IPS-18a (cell line): ENCODE measurements around the gene FAM168B.

Experiments used
- H3K27ac ChIP-seq: one replicate; pipeline ENCODE4 v1.5.1; 2013; ENCODE audit warnings: low read length
- H3K27me3 ChIP-seq: one replicate; pipeline ENCODE4 v1.6.1; 2013; ENCODE audit warnings: mild to moderate bottlenecking, low read length; ENCODE audit not compliant: control insufficient read depth, insufficient read depth
- H3K36me3 ChIP-seq: one replicate; pipeline ENCODE4 v1.6.1; 2013; ENCODE audit warnings: low read depth, low read length; ENCODE audit not compliant: control insufficient read depth
- H3K4me1 ChIP-seq: one replicate; pipeline ENCODE4 v1.6.1; 2013; ENCODE audit warnings: low read depth, low read length; ENCODE audit not compliant: control insufficient read depth
- H3K4me3 ChIP-seq: one replicate; pipeline ENCODE4 v1.5.1; 2013; ENCODE audit warnings: low read length
- H3K9ac ChIP-seq: one replicate; pipeline ENCODE4 v1.6.1; 2013; ENCODE audit warnings: mild to moderate bottlenecking, low read length, moderate library complexity
- H3K9me3 ChIP-seq: one replicate; pipeline ENCODE4 v1.6.1; 2013; ENCODE audit warnings: low read depth, low read length; ENCODE audit not compliant: control insufficient read depth

FAM168B gene

DNA sequence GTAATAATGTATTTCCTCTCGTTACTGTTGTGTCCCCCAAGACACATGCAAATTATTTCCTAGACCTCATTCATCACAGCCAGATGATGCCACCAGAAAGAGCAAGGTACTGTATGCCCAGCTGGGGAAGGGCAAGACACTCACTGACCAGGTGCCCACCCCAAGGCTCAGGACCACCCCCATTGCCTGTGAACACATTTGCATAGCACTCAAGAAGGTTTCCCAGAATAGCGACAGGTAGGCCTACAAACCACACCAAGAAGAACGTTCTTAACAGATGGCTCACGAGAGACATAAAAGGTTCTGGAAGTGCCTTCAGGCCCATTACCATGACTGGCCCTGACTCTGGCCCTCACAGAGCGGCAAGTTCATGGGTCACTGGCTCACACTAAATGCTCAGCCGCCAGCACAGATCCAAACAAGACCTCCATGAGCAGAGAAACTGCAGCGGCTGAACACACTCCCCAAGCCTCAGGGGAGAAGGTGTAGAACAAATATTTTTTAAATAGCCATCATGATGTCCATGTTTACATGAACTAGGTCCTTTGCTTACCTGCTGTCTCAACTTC is 44.0 kb downstream of the FAM168B start:
- Histone ChIP-seq H3K4me3 (no peak overlapping the region), H3K9ac (no peak overlapping the region), H3K27ac (no peak overlapping the region), H3K4me1 (no peaks in the 10 kb centered on the region), H3K27me3 (no peaks in the 10 kb centered on the region), H3K36me3 (peaks cover 56% of the 10 kb centered on the region), H3K9me3 (no peaks in the 10 kb centered on the region)

DNA sequence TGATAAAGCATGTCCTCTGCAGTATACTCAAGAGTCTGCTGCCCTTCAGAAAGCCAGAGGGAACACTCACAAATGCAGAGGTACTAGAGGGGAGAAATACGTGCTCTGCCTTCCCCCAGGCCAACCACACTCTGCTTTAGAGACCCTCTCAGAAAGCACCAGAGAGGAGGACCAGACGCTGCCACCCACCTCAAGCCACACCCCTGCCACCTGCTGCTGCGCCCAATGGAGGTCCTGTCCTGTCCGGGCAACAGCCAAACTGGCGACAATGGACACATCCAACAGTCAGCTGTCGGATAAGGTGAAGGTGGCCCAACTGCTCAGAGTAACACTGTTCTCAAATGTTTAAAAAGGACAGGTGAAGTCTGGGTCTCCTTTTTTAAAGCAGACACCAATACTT is 44.6 kb downstream of the FAM168B start:
- H3K4me3 ChIP-seq, result no peak overlapping the region
- H3K9ac ChIP-seq, result no peak overlapping the region
- no peak overlapping the region for H3K27ac ChIP-seq
- H3K36me3 ChIP-seq, result peaks cover 54% of the 10 kb centered on the region
- no peaks in the 10 kb centered on the region for H3K9me3 ChIP-seq
- H3K27me3 ChIP-seq, result no peaks in the 10 kb centered on the region
- no peaks in the 10 kb centered on the region for H3K4me1 ChIP-seq

- Histone ChIP-seq H3K4me3 (no peak overlapping the region), H3K27me3 (no peaks in the 10 kb centered on the region), H3K36me3 (peaks cover 48% of the 10 kb centered on the region), H3K4me1 (no peaks in the 10 kb centered on the region), H3K27ac (no peak overlapping the region), H3K9ac (no peak overlapping the region), H3K9me3 (no peaks in the 10 kb centered on the region)
Observed at GRCh38 chr2:131047920-131048560, 45.2 kb downstream of the FAM168B start.

DNA sequence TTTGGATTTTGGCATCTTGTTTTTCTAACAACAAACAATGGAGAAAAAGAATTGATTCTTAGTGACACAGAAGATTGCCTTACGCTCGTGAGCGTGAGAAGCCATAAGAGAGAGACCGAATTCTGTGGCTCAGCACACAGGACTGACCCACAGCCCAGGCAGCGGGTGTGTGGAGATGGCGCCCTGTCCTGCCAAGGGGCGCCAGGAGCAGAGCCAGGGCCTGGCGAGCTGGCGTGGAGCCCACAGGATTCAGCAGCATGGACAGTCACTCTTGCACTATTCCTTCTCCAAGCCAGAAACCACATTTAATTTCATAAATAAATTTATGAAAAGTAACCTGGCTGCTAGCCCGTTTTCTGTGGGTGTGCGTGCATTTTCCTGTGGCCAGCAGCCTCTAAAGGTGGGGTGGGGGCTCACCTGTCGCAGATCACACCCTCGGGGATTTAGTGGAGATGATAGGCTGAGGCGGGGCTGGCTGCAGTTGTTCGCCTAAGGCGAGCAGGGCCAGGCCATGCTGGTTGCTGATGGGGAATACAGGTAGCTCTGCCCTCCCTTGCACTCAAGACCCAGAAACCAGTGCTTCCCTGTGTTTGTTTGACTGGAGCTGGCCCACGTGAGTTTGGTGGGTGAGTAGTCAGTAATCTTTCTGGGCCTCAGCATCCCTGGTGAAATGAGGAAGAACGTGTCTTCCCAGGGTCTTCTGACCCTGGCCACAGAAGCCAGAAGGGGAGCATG is 46.2 kb downstream of the FAM168B start:
- Histone ChIP-seq H3K4me1 (no peaks in the 10 kb centered on the region), H3K27ac (no peak overlapping the region), H3K9me3 (no peaks in the 10 kb centered on the region), H3K9ac (no peak overlapping the region), H3K27me3 (no peaks in the 10 kb centered on the region), H3K4me3 (no peak overlapping the region), H3K36me3 (peaks cover 39% of the 10 kb centered on the region)

DNA sequence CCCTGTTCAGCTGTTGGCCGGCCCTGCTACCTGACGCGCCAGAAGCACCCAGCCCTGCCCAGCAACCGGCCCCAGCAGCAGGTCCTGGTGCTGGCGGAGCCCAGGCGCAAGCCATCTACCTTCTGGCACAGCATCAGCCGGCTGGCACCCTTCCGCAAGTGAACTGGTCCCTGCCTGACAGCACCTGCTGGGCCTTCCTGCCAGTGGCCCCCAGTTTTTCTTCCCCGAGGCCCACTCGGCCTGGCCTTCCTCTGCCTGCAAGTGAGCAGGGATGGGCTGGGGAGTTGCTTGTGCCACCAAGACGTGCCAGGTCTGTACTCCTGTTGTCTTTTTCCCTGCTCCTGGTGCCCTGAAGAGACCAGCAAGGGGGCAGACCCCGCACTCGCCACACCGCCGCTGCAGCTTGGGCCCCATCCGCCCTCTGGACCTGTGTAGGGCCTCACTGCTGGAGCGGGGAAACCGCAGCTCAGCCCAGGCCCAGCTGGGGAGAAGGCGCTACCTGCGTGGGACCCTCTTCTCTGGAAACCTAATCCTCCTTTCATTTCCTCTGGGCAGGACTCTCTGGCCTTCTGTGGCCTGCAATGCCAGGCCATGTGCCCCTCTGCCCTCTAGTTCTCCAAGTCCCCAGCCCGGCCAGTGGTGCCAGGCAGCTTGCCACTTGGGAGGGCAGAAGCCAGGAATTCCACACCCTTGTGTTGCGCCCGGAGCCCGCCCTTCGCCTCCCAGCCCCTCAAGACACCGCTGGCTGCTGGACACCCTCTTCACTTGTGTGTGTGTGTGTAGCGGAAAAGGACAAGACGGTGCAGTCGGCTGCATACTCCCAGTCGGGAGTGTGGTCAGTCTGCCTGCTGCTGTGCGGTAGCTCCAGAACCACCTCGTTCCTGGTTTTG is 47.0 kb downstream of the FAM168B start:
- Histone ChIP-seq H3K27ac (no peak overlapping the region), H3K36me3 (peaks cover 31% of the 10 kb centered on the region), H3K9me3 (no peaks in the 10 kb centered on the region), H3K4me3 (no peak overlapping the region), H3K9ac (no peak overlapping the region), H3K4me1 (no peaks in the 10 kb centered on the region), H3K27me3 (no peaks in the 10 kb centered on the region)

- Histone ChIP-seq H3K4me1 (no peaks in the 10 kb centered on the region), H3K27ac (no peak overlapping the region), H3K9ac (no peak overlapping the region), H3K4me3 (no peak overlapping the region), H3K36me3 (peaks cover 28% of the 10 kb centered on the region), H3K27me3 (no peaks in the 10 kb centered on the region), H3K9me3 (no peaks in the 10 kb centered on the region)
Observed at GRCh38 chr2:131045286-131046027, 47.8 kb downstream of the FAM168B start.

DNA sequence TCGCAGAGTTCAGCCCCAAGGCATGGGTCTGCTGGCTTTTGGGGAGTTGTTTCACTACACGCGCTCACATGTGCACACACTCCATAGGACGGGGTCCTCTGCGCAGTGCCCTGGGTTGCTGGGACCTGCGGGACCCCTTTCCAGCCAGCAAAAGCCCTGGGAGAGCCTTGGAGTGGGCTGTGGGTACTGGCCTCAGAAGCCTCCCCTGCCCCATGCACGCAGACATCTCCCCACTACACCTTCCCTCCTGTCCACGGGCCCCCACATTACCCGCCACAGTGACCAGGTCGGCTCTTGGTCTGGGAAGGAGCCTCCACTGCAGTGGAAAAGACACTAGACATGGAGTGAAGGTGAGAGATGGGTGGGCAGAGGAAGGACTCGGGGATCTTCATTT is 48.5 kb downstream of the FAM168B start:
- H3K9ac ChIP-seq, result no peak overlapping the region

DNA sequence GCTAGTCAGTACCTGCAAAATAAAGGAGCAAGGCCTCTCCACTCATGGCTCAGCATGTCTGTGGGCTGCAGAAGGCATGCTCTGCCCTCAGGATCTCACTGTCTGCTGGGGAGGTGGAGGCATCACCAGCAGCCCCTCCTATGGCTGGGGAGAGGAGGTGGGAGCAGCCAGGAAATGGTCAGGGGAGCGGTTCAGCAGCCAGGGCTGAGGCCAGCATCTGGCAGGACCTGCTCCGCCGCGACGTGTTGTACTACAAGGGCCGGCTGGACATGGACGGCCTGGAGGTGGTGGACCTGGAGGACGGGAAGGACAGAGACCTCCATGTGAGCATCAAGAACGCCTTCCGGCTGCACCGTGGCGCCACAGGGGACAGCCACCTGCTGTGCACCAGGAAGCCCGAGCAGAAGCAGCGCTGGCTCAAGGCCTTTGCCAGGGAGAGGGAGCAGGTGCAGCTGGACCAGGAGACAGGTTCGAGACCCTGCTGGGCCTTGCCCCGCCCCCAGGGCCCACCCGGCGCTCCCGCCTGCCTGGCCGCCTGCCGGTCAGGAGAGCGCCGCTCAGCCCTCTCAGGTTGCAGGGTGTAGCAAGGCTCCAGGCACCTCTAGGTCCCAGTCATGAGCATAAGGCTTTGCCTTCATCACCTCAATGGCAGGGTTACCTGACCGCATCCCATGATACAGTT is 49.0 kb downstream of the FAM168B start:
- no peaks in the 10 kb centered on the region for H3K9me3 ChIP-seq
- H3K27ac ChIP-seq, result no peak overlapping the region
- no peak overlapping the region for H3K9ac ChIP-seq
- H3K27me3 ChIP-seq, result no peaks in the 10 kb centered on the region
- no peaks in the 10 kb centered on the region for H3K4me1 ChIP-seq
- H3K36me3 ChIP-seq, result peaks cover 16% of the 10 kb centered on the region
- no peak overlapping the region for H3K4me3 ChIP-seq

More for the DNA sequence above, 48.5 kb downstream of the FAM168B start:
- H3K4me1 ChIP-seq, result no peaks in the 10 kb centered on the region
- H3K9me3 ChIP-seq, result no peaks in the 10 kb centered on the region
- peaks cover 21% of the 10 kb centered on the region for H3K36me3 ChIP-seq
- no peak overlapping the region for H3K4me3 ChIP-seq
- no peak overlapping the region for H3K27ac ChIP-seq
- no peaks in the 10 kb centered on the region for H3K27me3 ChIP-seq

- H3K9ac ChIP-seq, result no peak overlapping the region
- no peak overlapping the region for H3K27ac ChIP-seq
- no peak overlapping the region for H3K4me3 ChIP-seq
- H3K27me3 ChIP-seq, result no peaks in the 10 kb centered on the region
- peaks cover 8% of the 10 kb centered on the region for H3K36me3 ChIP-seq
- H3K9me3 ChIP-seq, result no peaks in the 10 kb centered on the region
- no peaks in the 10 kb centered on the region for H3K4me1 ChIP-seq
Observed at GRCh38 chr2:131043199-131044074, 49.8 kb downstream of the FAM168B start.
